B cell (primary cell): ENCODE data around the gene PSME1. TPM values are rescaled to one million over a fixed set of nuclear protein-coding genes. Genes with fewer than 3 reads are reported as not detected.

Experiments used
- ATAC-seq: fragments of 200-7000 bp; cut with Tn5 transposase; one replicate; pipeline ENCODE4 v1.10.0; 2021; ENCODE audit warnings: low read depth, mild to moderate bottlenecking, moderate number of reproducible peaks, moderate library complexity
- CTCF ChIA-PET: fragments of 350-600 bp; sonication (Branson Sonifier 250); formaldehyde crosslinking; loops from one replicate; lab custom pipeline; 2021; ENCODE audit warnings: antibody characterized with exemption, inconsistent platforms; lab: Charles Lee
- POLR2A ChIA-PET: fragments of 350-600 bp; sonication (Branson Sonifier 250); formaldehyde crosslinking; loops from one replicate; lab custom pipeline; 2021; ENCODE audit warnings: antibody characterized with exemption; lab: Charles Lee
- DNase-seq: peaks from one replicate; pipeline ENCODE4 v3.0.0; 2013
- H2AFZ ChIP-seq: 2 replicates; pipeline ENCODE4 v1.6.1; 2012; ENCODE audit warnings: mild to moderate bottlenecking, low read depth, low read length; ENCODE audit not compliant: insufficient read depth, poor library complexity, severe bottlenecking
- H3K27ac ChIP-seq, 2 donors: 1 replicate in 1 of 2; 2 replicates in 1 of 2; pipeline ENCODE4 v1.5.1; 2012 to 2013; ENCODE audit warnings: low read length in 2 of 2, mild to moderate bottlenecking in 2 of 2, moderate library complexity in 1 of 2
- H3K27me3 ChIP-seq, 4 experiments: fragments of 200-600 bp in 1 of 4; sonication (generic) in 1 of 4; replicated peaks in 1 of 4; 1 replicate in 2 of 4; 2 replicates in 2 of 4; pipeline versions ENCODE4 v1.6.1 to v1.7.0; 2013 to 2016; ENCODE audit warnings: low read length in 3 of 4, mild to moderate bottlenecking in 2 of 4, mixed read lengths in 1 of 4, moderate library complexity in 1 of 4; ENCODE audit not compliant: insufficient read depth in 4 of 4, control insufficient read depth in 3 of 4; ENCODE audit errors: control extremely low read depth in 1 of 4
- H3K36me3 ChIP-seq, 2 experiments: replicated peaks in 1 of 2; 1 replicate in 1 of 2; 2 replicates in 1 of 2; pipeline versions ENCODE4 v1.6.1 to v1.7.1; 2013; ENCODE audit warnings: low read length in 1 of 2; ENCODE audit not compliant: insufficient read depth in 2 of 2, control insufficient read depth in 1 of 2; ENCODE audit errors: control extremely low read depth in 1 of 2, extremely low read depth in 1 of 2
- H3K4me1 ChIP-seq, 2 donors: fragments of 200-600 bp in 1 of 2; sonication (generic) in 1 of 2; 1 replicate in 1 of 2; 2 replicates in 1 of 2; pipeline versions ENCODE4 v1.5.1 to v1.6.1; 2013 to 2017; ENCODE audit warnings: low read length in 2 of 2; ENCODE audit not compliant: control insufficient read depth in 2 of 2, insufficient read depth in 2 of 2
- H3K4me2 ChIP-seq: replicated peaks from 2 replicates; pipeline ENCODE3; 2012; ENCODE audit warnings: mild to moderate bottlenecking, low read depth, low read length; ENCODE audit not compliant: poor library complexity, severe bottlenecking
- H3K4me3 ChIP-seq, 5 experiments: fragments of 200-600 bp in 1 of 5; sonication (generic) in 1 of 5; 1 replicate in 3 of 5; 2 replicates in 2 of 5; pipeline versions ENCODE4 v1.5.1 to v1.7.0; 2011 to 2016; ENCODE audit warnings: low read length in 4 of 5, mild to moderate bottlenecking in 4 of 5, low read depth in 2 of 5, control low read depth in 1 of 5, moderate library complexity in 1 of 5; ENCODE audit not compliant: insufficient read depth in 1 of 5; ENCODE audit errors: control extremely low read depth in 1 of 5, extremely low read depth in 1 of 5
- H3K79me2 ChIP-seq: fragments of 200-600 bp; sonication (generic); one replicate; pipeline ENCODE4 v1.6.0; 2016; ENCODE audit warnings: low read length; ENCODE audit not compliant: control insufficient read depth, insufficient read depth
- H3K9ac ChIP-seq: fragments of 200-600 bp; sonication (generic); 2 replicates; pipeline ENCODE4 v1.6.1; 2017; ENCODE audit warnings: mild to moderate bottlenecking, low read length, moderate library complexity
- H3K9me3 ChIP-seq, 3 donors: one replicate each; pipeline versions ENCODE4 v1.6.1 to v1.7.1; 2013; ENCODE audit warnings: low read length in 2 of 3; ENCODE audit not compliant: control insufficient read depth in 2 of 3, insufficient read depth in 1 of 3; ENCODE audit errors: control extremely low read depth in 1 of 3
- H4K20me1 ChIP-seq: 2 replicates; pipeline ENCODE4 v1.6.0; 2012; ENCODE audit warnings: mild to moderate bottlenecking, low read length; ENCODE audit not compliant: insufficient read depth, control insufficient read depth, poor library complexity, severe bottlenecking
- H3K27ac Mint-ChIP-seq: one replicate; pipeline ENCODE4 v1.8.0; 2021; ENCODE audit warnings: mixed read lengths
- H3K27me3 Mint-ChIP-seq: one replicate; pipeline ENCODE4 v1.8.0; 2021; ENCODE audit warnings: mixed read lengths
- H3K4me1 Mint-ChIP-seq: one replicate; pipeline ENCODE4 v1.8.0; 2021; ENCODE audit warnings: mixed read lengths
- H3K4me3 Mint-ChIP-seq: one replicate; pipeline ENCODE4 v1.8.0; 2021; ENCODE audit warnings: mixed read lengths
- H3K9me3 Mint-ChIP-seq: one replicate; pipeline ENCODE4 v1.8.0; 2022; ENCODE audit warnings: mixed read lengths; ENCODE audit not compliant: insufficient read depth
- EZH2 ChIP-seq: IDR thresholded peaks from 2 replicates; pipeline ENCODE4 v1.6.1; 2012; ENCODE audit warnings: borderline replicate concordance, low read depth, mild to moderate bottlenecking, moderate library complexity, low read length; ENCODE audit not compliant: insufficient read depth, poor library complexity, severe bottlenecking
- WGBS: methylation state at CpG from one replicate; pipeline ENCODE4 v1.1.5; 2013; ENCODE audit warnings: missing lambda C conversion rate; ENCODE audit not compliant: insufficient coverage; 5-methylcytosine and 5-hydroxymethylcytosine counted together
- intact Hi-C: fragments of 100-400 bp; cut with micrococcal nuclease; formaldehyde crosslinking; loops from one replicate; pipeline ENCODE4 v1.10.0; 2022
- polyA plus RNA-seq: library from polyadenylated mRNA; depleted of rRNA; stranded (reverse); fragments of >200 nt; gene quantifications from 2 replicates; pipeline ENCODE4 v1.2.3, GENCODE V29; 2012
- total RNA-seq, 2 donors: library from RNA; stranded (reverse); fragments of 120-200 nt in 1 of 2; gene quantifications; 1 replicate in 1 of 2; 2 replicates in 1 of 2; pipeline versions ENCODE4 v1.2.3 to v1.2.4, GENCODE V29; 2013 to 2022
- TF ChIP-seq, protein P1 (sequence below): fragments of 200-600 bp; IDR thresholded peaks from one replicate; pipeline ENCODE4 v1.8.0; 2022; ENCODE audit warnings: antibody characterized with exemption, mild to moderate bottlenecking

PSME1 gene
- total and polyA plus RNA-seq, 2 donors (not counting 1 experiment from before 2014, with no cell fraction given): 237 to 257 TPM

DNA sequence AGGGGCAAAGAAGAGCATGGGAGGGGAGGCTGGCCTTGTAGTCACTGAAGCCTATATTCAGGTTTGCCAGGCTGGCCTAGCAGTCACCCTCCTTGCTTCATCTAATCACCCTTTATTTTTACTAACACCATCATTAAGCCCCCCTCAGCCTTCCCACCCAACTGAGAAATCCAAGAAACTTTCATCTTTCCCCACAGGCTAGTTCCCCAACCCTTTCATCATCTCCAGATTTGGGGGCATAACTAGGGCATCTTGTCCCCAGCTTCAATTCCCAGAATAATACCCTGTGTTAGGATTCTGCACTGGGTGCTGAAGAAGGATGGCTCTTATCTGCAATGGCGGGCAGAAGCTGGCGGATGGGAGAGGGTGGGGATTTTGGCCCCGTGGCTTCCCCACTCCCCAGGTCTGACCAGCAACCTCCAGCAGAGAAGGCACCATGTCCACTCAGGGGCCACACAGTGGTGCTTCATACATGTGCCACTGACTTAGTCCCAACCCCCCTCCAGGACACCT is 35.0 kb upstream of the PSME1 start:
- Mint-ChIP-seq H3K4me1 (peaks cover 8% of the 10 kb centered on the region), H3K9me3 (no peaks in the 10 kb centered on the region), H3K27me3 (no peaks in the 10 kb centered on the region), H3K4me3 (no peak overlapping the region), H3K27ac (peak overlapping the region; percentile 50)
- Histone ChIP-seq H3K27ac (no peak overlapping the region), H2AFZ (no peak overlapping the region), H3K9ac (no peak overlapping the region), H3K4me3 (no peak overlapping the region), H3K9me3 (no peaks in the 10 kb centered on the region), H3K36me3 (peaks cover 2 to 69% of the 10 kb centered on the region in 2 experiments), H3K27me3 (no peaks in the 10 kb centered on the region), H4K20me1 (peaks cover 7% of the 10 kb centered on the region), H3K79me2 (peaks cover 29% of the 10 kb centered on the region), H3K4me1 (peaks cover 0 to 7% of the 10 kb centered on the region in 2 donors), H3K4me2 (no peak overlapping the region)
- intact Hi-C loops: loop anchor here (10.0 kb wide), 1 partner anchor 116 kb away; the partner anchor contains the start of gene DHRS4L2
- WGBS: no CpG with 5 or more reads among the region's 3 CpGs
- TF ChIP-seq EZH2: no peak
- TF ChIP-seq, protein P1, sequence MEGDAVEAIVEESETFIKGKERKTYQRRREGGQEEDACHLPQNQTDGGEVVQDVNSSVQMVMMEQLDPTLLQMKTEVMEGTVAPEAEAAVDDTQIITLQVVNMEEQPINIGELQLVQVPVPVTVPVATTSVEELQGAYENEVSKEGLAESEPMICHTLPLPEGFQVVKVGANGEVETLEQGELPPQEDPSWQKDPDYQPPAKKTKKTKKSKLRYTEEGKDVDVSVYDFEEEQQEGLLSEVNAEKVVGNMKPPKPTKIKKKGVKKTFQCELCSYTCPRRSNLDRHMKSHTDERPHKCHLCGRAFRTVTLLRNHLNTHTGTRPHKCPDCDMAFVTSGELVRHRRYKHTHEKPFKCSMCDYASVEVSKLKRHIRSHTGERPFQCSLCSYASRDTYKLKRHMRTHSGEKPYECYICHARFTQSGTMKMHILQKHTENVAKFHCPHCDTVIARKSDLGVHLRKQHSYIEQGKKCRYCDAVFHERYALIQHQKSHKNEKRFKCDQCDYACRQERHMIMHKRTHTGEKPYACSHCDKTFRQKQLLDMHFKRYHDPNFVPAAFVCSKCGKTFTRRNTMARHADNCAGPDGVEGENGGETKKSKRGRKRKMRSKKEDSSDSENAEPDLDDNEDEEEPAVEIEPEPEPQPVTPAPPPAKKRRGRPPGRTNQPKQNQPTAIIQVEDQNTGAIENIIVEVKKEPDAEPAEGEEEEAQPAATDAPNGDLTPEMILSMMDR: no peak
- CTCF ChIA-PET: interaction anchor here (1.2 to 11.7 kb wide), 4 partner anchors 8 to 42 kb away, joined by 4 to 292 read pairs (median 6); partner anchors contain the start of gene PCK2
- ATAC-seq (no peak), DNase-seq (no peak)
- POLR2A ChIA-PET: interaction anchor here (1.1 kb wide), 1 partner anchor 43 kb away, joined by 3 read pairs; no protein-coding TSS in a partner anchor

DNA sequence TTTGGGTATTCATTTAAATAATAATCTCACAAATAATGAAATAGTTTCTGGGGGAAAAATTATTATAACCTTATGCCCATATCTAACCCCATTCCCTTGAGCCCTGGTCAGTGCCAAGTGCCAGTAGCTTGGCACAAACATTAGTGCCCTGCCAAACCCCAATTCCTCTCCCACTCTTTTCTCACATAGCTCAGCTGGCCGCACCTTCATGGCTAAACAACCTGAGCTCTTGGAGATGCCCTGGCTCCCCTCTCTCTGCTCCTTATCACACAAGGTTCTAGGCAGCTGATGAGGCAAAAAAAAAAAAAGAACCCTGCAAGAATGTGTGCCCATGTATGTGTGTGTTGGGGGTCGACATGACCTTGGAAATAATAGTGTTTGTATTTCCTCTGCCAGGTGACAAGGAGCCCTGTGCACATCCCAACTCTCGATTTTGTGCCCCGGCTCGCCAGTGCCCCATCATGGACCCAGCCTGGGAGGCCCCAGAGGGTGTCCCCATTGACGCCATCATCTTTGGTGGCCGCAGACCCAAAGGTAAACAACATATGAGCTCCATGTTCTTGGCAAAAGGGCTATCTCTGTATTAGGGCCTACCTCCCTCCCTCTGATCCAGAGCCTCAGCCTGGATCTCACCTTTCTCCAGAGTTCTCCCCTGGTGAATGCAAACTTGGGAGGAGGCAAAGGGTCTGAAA is 33.5 kb upstream of the PSME1 start:
- Mint-ChIP-seq H3K4me1 (no peaks in the 10 kb centered on the region), H3K27me3 (no peaks in the 10 kb centered on the region), H3K9me3 (no peaks in the 10 kb centered on the region), H3K4me3 (no peak overlapping the region), H3K27ac (no peak overlapping the region)
- CTCF ChIA-PET: interaction anchor here (0.6 to 11.7 kb wide), 6 partner anchors 9 to 1043 kb away, joined by 3 to 292 read pairs (median 6); partner anchors contain the start of genes DCAF11, NRL, PCK2 and TINF2
- H3K4me2 ChIP-seq: no peak overlapping the region
- H3K27me3 ChIP-seq: no peaks in the 10 kb centered on the region
- H3K27ac ChIP-seq: no peak overlapping the region
- H3K4me3 ChIP-seq: no peak overlapping the region
- no peak overlapping the region for H3K9ac ChIP-seq
- ATAC-seq: no peak
- POLR2A ChIA-PET: interaction anchor here (0.5 to 0.7 kb wide), 2 partner anchors 19 to 44 kb away, joined by 4 read pairs; partner anchors contain the start of gene PSME2
- no peak overlapping the region for H2AFZ ChIP-seq
- no peak for DNase-seq
- intact Hi-C loops: loop anchor here (10.0 kb wide), 1 partner anchor 118 kb away; the partner anchor contains the start of gene DHRS4L2
- 96% methylated on average over 7 of the region's 7 CpGs for WGBS
- TF ChIP-seq, protein P1: no peak
- no peak for TF ChIP-seq EZH2
- peaks cover 22% of the 10 kb centered on the region for H3K79me2 ChIP-seq
- peaks cover 7% of the 10 kb centered on the region for H4K20me1 ChIP-seq
- no peaks in the 10 kb centered on the region for H3K9me3 ChIP-seq
- H3K4me1 ChIP-seq: no peaks in the 10 kb centered on the region
- peaks cover 2 to 63% of the 10 kb centered on the region in 2 experiments for H3K36me3 ChIP-seq
